HG03457 (cell line): ENCODE data around the gene HLA-DOA.

Source experiments
- ATAC-seq: cut with Tn5 transposase; IDR thresholded peaks from one replicate; pipeline ENCODE4 v1.9.1; 2021; ENCODE audit warnings: moderate number of reproducible peaks; ENCODE audit not compliant: unreplicated experiment

The HLA-DOA gene

GRCh38 chr6:33017018-33017417, 7.6 kb upstream of the HLA-DOA start:
- no peak for ATAC-seq

GRCh38 chr6:33015798-33016197, 6.4 kb upstream of the HLA-DOA start:
- no peak for ATAC-seq

GRCh38 chr6:33014841-33015634, 5.6 kb upstream of the HLA-DOA start:
- ATAC-seq = no peak

- no peak for ATAC-seq
These were observed 4.2 kb upstream of the HLA-DOA start for GRCh38 chr6:33013608-33014007.

- ATAC-seq = no peak
These were observed 965 bp upstream of the HLA-DOA start for GRCh38 chr6:33010356-33010755.

- ATAC-seq = no peak
These were observed 1.5 kb downstream of the HLA-DOA start for GRCh38 chr6:33007831-33008400.

- ATAC-seq = no peak
These were observed 4.5 kb downstream of the HLA-DOA start for GRCh38 chr6:33004940-33005339.

GRCh38 chr6:33001685-33002084, 7.7 kb downstream of the HLA-DOA start:
- no peak for ATAC-seq

- no peak for ATAC-seq
These were observed 9.3 kb downstream of the HLA-DOA start for GRCh38 chr6:33000055-33000454.

- no peak for ATAC-seq
These were observed 13.9 kb downstream of the HLA-DOA start for GRCh38 chr6:32995448-32995847.

- ATAC-seq = no peak
These were observed 15.9 kb downstream of the HLA-DOA start for GRCh38 chr6:32993363-32993973.

- ATAC-seq = no peak
These were observed 17.4 kb downstream of the HLA-DOA start for GRCh38 chr6:32991972-32992371.

GRCh38 chr6:32989368-32989767, 20.0 kb downstream of the HLA-DOA start:
- no peak for ATAC-seq

GRCh38 chr6:32984622-32985389, 24.6 kb downstream of the HLA-DOA start:
- ATAC-seq = no peak

- no peak for ATAC-seq
These were observed 25.3 kb downstream of the HLA-DOA start for GRCh38 chr6:32983964-32984621.

- no peak for ATAC-seq
These were observed 25.9 kb downstream of the HLA-DOA start for GRCh38 chr6:32983493-32983848.

GRCh38 chr6:32982702-32983492, 26.5 kb downstream of the HLA-DOA start:
- ATAC-seq = no peak

- no peak for ATAC-seq
These were observed 27.2 kb downstream of the HLA-DOA start for GRCh38 chr6:32982084-32982701.

GRCh38 chr6:32980488-32981038, 28.8 kb downstream of the HLA-DOA start:
- ATAC-seq = no peak
